Activated CD8-positive, alpha-beta T cell treated with anti-CD3 and anti-CD28 coated beads, Interleukin-2, amount 10 ng/mL, durations not matched to agents 7 days and 5 days (primary cell): ENCODE measurements around the gene GET4. TPM values are rescaled to one million over a fixed set of nuclear protein-coding genes. Genes with fewer than 3 reads are reported as not detected.

Experiments
- ATAC-seq: fragments of 150-1000 bp; cut with Tn5 transposase; one replicate; pipeline ENCODE4 v1.10.0; 2021; ENCODE audit warnings: moderate library complexity
- CTCF ChIA-PET: fragments of 350-600 bp; sonication (Branson Sonifier 250); formaldehyde crosslinking; loops from one replicate; lab custom pipeline; 2021; ENCODE audit warnings: antibody characterized with exemption; lab: Charles Lee
- POLR2A ChIA-PET: fragments of 350-600 bp; sonication (Branson Sonifier 250); formaldehyde crosslinking; loops from one replicate; lab custom pipeline; 2021; ENCODE audit warnings: antibody characterized with exemption; lab: Charles Lee
- DNase-seq: peaks from one replicate; pipeline ENCODE4 v3.0.0-alpha.2; 2020
- H3K27ac Mint-ChIP-seq: one replicate; pipeline ENCODE4 v1.8.0; 2021; ENCODE audit warnings: mild to moderate bottlenecking, mixed read lengths
- H3K27me3 Mint-ChIP-seq: one replicate; pipeline ENCODE4 v1.8.0; 2021; ENCODE audit warnings: low read depth, mixed read lengths
- H3K36me3 Mint-ChIP-seq: one replicate; pipeline ENCODE4 v1.8.0; 2021; ENCODE audit warnings: low read depth, mixed read lengths
- H3K4me1 Mint-ChIP-seq: one replicate; pipeline ENCODE4 v1.8.0; 2021; ENCODE audit warnings: low read depth, mixed read lengths
- H3K4me3 Mint-ChIP-seq: one replicate; pipeline ENCODE4 v1.8.0; 2021; ENCODE audit warnings: mild to moderate bottlenecking, mixed read lengths
- H3K9me3 Mint-ChIP-seq: one replicate; pipeline ENCODE4 v1.8.0; 2022; ENCODE audit warnings: mixed read lengths; ENCODE audit not compliant: insufficient read depth
- total RNA-seq, 2 experiments: library from RNA; stranded (reverse); gene quantifications; one replicate each; pipeline ENCODE4 v1.2.3, GENCODE V29; 2021

The GET4 gene
- total RNA-seq, 2 experiments from 2014 or later = 32.2 to 38.3 TPM

GRCh38 chr7:835485-836401 is 40.6 kb upstream of the GET4 start:
- no peak overlapping the region for H3K4me3 Mint-ChIP-seq
- POLR2A ChIA-PET = no interaction called here

GRCh38 chr7:836429-836828 is 39.9 kb upstream of the GET4 start:
- H3K9me3 Mint-ChIP-seq = no peaks in the 10 kb centered on the region
- H3K27me3 Mint-ChIP-seq = no peaks in the 10 kb centered on the region
- H3K36me3 Mint-ChIP-seq = peaks cover 18% of the 10 kb centered on the region
- ATAC-seq (no peak), DNase-seq (no peak)
- no peak overlapping the region for H3K4me3 Mint-ChIP-seq
- peak overlapping the region; percentile 22 for H3K27ac Mint-ChIP-seq
- ChIA-PET POLR2A (no interaction called here), CTCF (no interaction called here)
- H3K4me1 Mint-ChIP-seq = peaks cover 30% of the 10 kb centered on the region

More at GRCh38 chr7:835485-836401, 40.6 kb upstream of the GET4 start:
- H3K27ac Mint-ChIP-seq = no peak overlapping the region
- H3K4me1 Mint-ChIP-seq = peaks cover 36% of the 10 kb centered on the region
- CTCF ChIA-PET = no interaction called here
- no peaks in the 10 kb centered on the region for H3K9me3 Mint-ChIP-seq
- peaks cover 16% of the 10 kb centered on the region for H3K36me3 Mint-ChIP-seq
- DNase-seq (no peak), ATAC-seq (no peak)
- H3K27me3 Mint-ChIP-seq = no peaks in the 10 kb centered on the region

GRCh38 chr7:837001-837400 is 39.4 kb upstream of the GET4 start:
- Mint-ChIP-seq H3K9me3 (no peaks in the 10 kb centered on the region), H3K27ac (no peak overlapping the region), H3K4me1 (peaks cover 25% of the 10 kb centered on the region), H3K4me3 (no peak overlapping the region), H3K27me3 (no peaks in the 10 kb centered on the region), H3K36me3 (peaks cover 18% of the 10 kb centered on the region)
- ChIA-PET CTCF (no interaction called here), POLR2A (no interaction called here)
- no peak for ATAC-seq
- DNase-seq = no peak

GRCh38 chr7:840001-840600 is 36.3 kb upstream of the GET4 start:
- no peak overlapping the region for H3K27ac Mint-ChIP-seq
- peaks cover 20% of the 10 kb centered on the region for H3K36me3 Mint-ChIP-seq
- H3K4me3 Mint-ChIP-seq = no peak overlapping the region
- ATAC-seq (no peak), DNase-seq (no peak)
- H3K27me3 Mint-ChIP-seq = no peaks in the 10 kb centered on the region
- CTCF ChIA-PET = interaction anchor here (1.3 kb wide), 1 partner anchor 33 kb away, joined by 3 read pairs; no protein-coding TSS in a partner anchor
- POLR2A ChIA-PET = interaction anchor here (1.7 kb wide), 1 partner anchor 8 kb away, joined by 4 read pairs; no protein-coding TSS in a partner anchor
- H3K4me1 Mint-ChIP-seq = peaks cover 13% of the 10 kb centered on the region
- H3K9me3 Mint-ChIP-seq = no peaks in the 10 kb centered on the region

- ChIA-PET CTCF (no interaction called here), POLR2A (no interaction called here)
- DNase-seq (no peak), ATAC-seq (no peak)
- no peaks in the 10 kb centered on the region for H3K9me3 Mint-ChIP-seq
- peaks cover 23% of the 10 kb centered on the region for H3K36me3 Mint-ChIP-seq
- H3K27me3 Mint-ChIP-seq = no peaks in the 10 kb centered on the region
- H3K4me1 Mint-ChIP-seq = no peaks in the 10 kb centered on the region
- H3K4me3 Mint-ChIP-seq = no peak overlapping the region
- H3K27ac Mint-ChIP-seq = no peak overlapping the region
Observed at GRCh38 chr7:841943-842342, 34.4 kb upstream of the GET4 start.

GRCh38 chr7:842431-843031 is 33.8 kb upstream of the GET4 start:
- ChIA-PET CTCF (no interaction called here), POLR2A (no interaction called here)
- Mint-ChIP-seq H3K27ac (no peak overlapping the region), H3K4me1 (no peaks in the 10 kb centered on the region), H3K4me3 (no peak overlapping the region), H3K27me3 (no peaks in the 10 kb centered on the region), H3K9me3 (no peaks in the 10 kb centered on the region), H3K36me3 (peaks cover 23% of the 10 kb centered on the region)
- DNase-seq = no peak
- ATAC-seq = no peak

GRCh38 chr7:843230-843629 is 33.1 kb upstream of the GET4 start:
- no peaks in the 10 kb centered on the region for H3K4me1 Mint-ChIP-seq
- peaks cover 25% of the 10 kb centered on the region for H3K36me3 Mint-ChIP-seq
- no peak for ATAC-seq
- H3K27me3 Mint-ChIP-seq = no peaks in the 10 kb centered on the region
- ChIA-PET CTCF (interaction anchor here (1.0 kb wide), 1 partner anchor 18 kb away, joined by 3 read pairs; no protein-coding TSS in a partner anchor), POLR2A (no interaction called here)
- H3K27ac Mint-ChIP-seq = no peak overlapping the region
- DNase-seq = no peak
- peaks cover 2% of the 10 kb centered on the region for H3K9me3 Mint-ChIP-seq
- H3K4me3 Mint-ChIP-seq = no peak overlapping the region

- H3K27me3 Mint-ChIP-seq = no peaks in the 10 kb centered on the region
- H3K27ac Mint-ChIP-seq = no peak overlapping the region
- POLR2A ChIA-PET = no interaction called here
- ATAC-seq = no peak
- DNase-seq = no peak
- peaks cover 30% of the 10 kb centered on the region for H3K36me3 Mint-ChIP-seq
- CTCF ChIA-PET = interaction anchor here (1.0 kb wide), 1 partner anchor 17 kb away, joined by 3 read pairs; no protein-coding TSS in a partner anchor
- no peaks in the 10 kb centered on the region for H3K4me1 Mint-ChIP-seq
- peaks cover 5% of the 10 kb centered on the region for H3K9me3 Mint-ChIP-seq
- H3K4me3 Mint-ChIP-seq = no peak overlapping the region
Observed at GRCh38 chr7:844043-844442, 32.3 kb upstream of the GET4 start.

GRCh38 chr7:844514-844913 is 31.8 kb upstream of the GET4 start:
- Mint-ChIP-seq H3K4me1 (no peaks in the 10 kb centered on the region), H3K36me3 (peaks cover 34% of the 10 kb centered on the region), H3K9me3 (peaks cover 5% of the 10 kb centered on the region), H3K27me3 (no peaks in the 10 kb centered on the region), H3K27ac (no peak overlapping the region), H3K4me3 (no peak overlapping the region)
- ATAC-seq (no peak), DNase-seq (no peak)
- CTCF ChIA-PET = no interaction called here
- POLR2A ChIA-PET = no interaction called here

GRCh38 chr7:845091-845490 is 31.3 kb upstream of the GET4 start:
- no peaks in the 10 kb centered on the region for H3K4me1 Mint-ChIP-seq
- POLR2A ChIA-PET = no interaction called here
- H3K9me3 Mint-ChIP-seq = peaks cover 5% of the 10 kb centered on the region
- H3K36me3 Mint-ChIP-seq = peaks cover 34% of the 10 kb centered on the region
- no peak for DNase-seq
- no peak overlapping the region for H3K27ac Mint-ChIP-seq
- no peaks in the 10 kb centered on the region for H3K27me3 Mint-ChIP-seq
- ATAC-seq = no peak
- CTCF ChIA-PET = interaction anchor here (0.7 to 1.2 kb wide), 2 partner anchors 13 to 496 kb away, joined by 3 read pairs; partner anchors contain the start of gene SUN1
- H3K4me3 Mint-ChIP-seq = no peak overlapping the region

- H3K36me3 Mint-ChIP-seq = peaks cover 35% of the 10 kb centered on the region
- CTCF ChIA-PET = interaction anchor here (0.7 to 1.2 kb wide), 2 partner anchors 14 to 496 kb away, joined by 3 read pairs; partner anchors contain the start of gene SUN1
Observed at GRCh38 chr7:845731-846130, 30.6 kb upstream of the GET4 start.

More at GRCh38 chr7:845731-846130, 30.6 kb upstream of the GET4 start:
- no peak for DNase-seq
- no peak overlapping the region for H3K27ac Mint-ChIP-seq
- no peak for ATAC-seq
- no peaks in the 10 kb centered on the region for H3K27me3 Mint-ChIP-seq
- no peaks in the 10 kb centered on the region for H3K4me1 Mint-ChIP-seq
- H3K9me3 Mint-ChIP-seq = peaks cover 5% of the 10 kb centered on the region
- no peak overlapping the region for H3K4me3 Mint-ChIP-seq
- POLR2A ChIA-PET = no interaction called here
